Inflammatory macrophage treated with lipopolysaccharide for 4 hours (primary cell): Measurements from ENCODE around the gene ZSCAN22.

Experiments
- DNase-seq: peaks from one replicate; pipeline ENCODE4 v3.0.0-alpha.2; 2020

The ZSCAN22 gene

DNA sequence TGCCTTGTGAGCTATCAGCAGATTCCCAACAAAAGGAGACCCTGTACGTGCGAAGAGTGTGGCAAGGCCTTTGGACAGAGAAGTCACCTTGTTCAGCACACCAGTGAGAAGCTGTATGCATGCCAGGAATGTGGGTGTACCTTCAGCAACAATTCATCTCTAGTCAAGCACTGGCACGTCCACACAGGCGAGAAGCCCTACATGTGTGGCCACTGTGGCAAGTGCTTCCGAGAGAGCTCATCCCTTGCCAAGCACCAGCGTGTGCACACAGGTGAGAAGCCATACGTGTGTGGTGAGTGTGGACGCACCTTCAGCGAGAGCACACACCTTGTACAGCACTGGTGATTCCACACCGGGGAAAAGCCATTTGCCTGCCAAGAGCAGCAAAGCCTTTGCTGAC lies 7.6 kb upstream of the ZSCAN22 start:
- DNase-seq, result no peak

DNA sequence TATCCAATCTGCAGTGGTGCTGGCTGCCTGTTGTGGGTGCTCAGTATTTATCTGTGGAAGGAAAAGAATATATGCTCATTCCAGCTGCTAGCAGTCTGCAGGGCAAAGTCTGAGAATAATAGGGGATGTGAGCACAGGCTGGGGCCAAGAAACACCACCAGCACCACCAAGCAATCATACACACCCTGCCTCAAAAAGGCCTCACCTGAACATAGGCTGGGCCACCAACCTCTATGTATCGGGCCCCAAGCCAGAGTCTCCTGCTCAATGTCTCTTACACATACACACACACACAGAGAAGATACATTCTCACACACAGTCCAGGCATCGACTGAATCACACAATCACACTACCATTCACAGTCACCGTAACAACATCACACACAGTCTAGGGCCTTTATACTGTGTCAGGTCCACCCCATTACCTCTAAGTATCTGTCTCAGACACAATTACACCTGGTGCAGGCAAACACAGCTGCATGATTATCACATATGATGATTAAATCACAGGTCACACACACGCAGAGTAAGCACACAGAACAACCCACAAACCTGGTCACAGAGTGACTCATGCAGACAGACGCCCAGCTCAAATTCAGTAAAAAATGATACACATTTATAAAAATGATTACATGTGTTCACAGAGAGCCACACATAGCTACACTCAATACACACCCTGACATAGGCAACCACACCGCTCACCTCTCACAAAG lies 1.3 kb upstream of the ZSCAN22 start:
- DNase-seq, result no peak

DNA sequence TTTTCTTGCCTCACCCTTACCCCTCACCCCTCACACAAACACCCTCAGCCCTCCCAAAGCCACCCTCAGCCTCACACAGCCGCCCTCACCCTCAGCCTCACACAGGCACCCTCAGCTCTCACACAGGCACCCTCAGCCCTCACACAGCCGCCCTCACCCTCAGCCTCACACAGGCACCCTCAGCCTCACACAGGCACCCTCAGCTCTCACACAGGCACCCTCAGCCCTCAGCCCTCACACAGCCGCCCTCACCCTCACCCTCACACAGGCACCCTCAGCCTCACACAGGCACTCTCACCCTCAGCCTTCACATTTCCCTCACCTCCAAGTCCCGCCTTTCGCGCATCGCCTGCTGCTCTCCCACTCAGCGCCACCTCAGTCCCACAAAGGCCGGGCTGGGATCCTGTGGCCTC lies 287 bp upstream of the ZSCAN22 start:
- DNase-seq, result no peak

DNA sequence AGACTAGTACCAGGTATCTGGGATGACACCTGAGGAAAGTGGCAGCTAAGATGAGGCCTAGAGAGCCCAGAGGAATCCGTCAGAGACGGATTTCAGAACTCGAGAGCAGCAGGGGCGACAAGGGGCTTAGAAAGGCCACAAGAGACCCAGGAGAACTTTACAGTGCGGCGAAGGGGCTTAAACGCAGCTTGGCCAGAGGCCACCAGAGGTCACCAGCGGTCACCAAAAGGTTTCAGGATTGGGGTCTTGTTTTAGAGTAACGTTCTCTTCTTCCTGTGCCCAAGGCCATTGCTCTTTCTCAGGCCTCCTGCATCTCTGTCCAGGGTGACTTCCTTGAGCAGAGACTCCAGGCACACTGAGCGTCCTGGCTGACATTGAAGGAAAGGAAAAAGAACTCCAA lies 2.2 kb downstream of the ZSCAN22 start:
- peak; percentile 16 for DNase-seq

DNA sequence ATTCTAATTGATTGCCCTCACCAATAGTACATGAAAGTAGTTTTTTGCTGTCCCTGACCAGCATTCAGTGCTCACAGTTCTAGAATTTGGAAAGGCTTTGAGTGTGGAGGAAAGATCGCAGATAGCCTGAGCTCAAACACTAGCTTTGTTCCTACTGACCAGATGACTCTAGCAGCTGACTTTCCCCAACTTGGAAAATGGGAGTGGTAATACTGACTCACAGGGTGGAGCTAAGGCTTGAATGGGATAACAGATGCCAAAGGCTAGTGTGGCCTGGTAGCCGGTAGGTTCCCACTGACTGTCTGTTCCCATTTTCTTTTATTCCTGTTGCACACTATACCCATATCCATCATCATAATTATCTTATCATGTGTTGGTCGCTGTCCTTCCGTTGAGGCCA lies 3.7 kb downstream of the ZSCAN22 start:
- peak; percentile 29 for DNase-seq

DNA sequence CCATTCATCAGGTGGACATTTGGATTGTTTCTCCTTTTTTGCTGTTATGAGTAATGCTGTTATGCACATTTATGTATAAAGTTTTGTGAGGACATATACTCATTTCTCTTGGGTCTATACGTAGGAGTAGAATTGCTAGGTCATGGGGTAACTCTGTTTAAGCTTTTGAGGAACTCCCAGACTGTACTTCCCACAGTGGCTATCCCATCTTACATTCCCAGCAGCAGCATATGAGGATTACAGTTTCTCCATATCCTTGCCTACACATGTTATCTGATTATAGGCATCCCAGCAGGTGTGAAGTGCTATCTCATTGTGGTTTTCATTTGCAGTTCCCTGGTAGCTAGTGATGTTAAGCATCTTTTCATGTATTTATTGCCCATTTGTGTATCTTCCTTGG lies 5.9 kb downstream of the ZSCAN22 start:
- peak; percentile 55 for DNase-seq

DNA sequence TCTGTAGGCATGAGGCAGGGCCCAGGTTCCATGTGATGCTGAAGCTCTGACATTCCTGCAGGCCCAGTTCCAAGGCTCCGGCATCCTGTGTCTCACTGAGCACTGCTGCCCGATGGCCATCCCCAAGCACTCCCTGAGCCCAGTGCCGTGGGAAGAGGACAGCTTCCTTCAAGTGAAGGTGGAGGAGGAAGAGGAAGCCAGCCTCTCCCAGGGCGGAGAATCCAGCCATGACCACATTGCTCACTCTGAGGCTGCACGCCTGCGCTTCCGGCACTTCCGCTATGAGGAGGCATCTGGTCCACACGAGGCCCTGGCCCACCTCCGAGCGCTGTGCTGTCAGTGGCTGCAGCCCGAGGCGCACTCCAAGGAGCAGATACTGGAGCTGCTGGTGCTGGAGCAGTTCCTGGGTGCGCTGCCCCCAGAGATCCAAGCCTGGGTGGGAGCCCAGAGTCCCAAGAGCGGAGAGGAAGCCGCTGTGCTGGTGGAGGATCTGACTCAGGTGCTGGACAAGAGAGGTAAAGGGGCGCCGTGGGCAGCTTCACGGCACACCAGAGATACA lies 8.0 kb downstream of the ZSCAN22 start:
- DNase-seq, result peak; percentile 65

DNA sequence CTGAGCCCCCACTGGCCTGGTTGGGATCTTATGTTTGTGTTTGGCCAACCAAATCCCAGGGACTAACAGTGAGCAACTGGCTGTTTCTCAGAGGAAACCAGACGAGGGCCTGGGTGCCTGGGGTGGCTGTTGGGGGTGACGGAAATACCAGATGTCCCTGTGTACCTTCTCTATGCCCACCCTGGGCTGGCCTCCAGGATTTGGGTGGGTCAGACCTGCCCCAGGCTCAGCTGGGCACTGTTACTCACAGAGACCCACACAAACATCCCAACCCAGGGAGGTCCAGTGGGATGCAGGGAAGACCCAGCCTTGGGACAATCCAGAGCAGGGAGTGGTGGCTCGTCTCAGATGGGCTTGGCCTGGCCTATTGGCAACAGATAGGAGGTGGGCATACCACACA lies 8.8 kb downstream of the ZSCAN22 start:
- DNase-seq, result no peak

DNA sequence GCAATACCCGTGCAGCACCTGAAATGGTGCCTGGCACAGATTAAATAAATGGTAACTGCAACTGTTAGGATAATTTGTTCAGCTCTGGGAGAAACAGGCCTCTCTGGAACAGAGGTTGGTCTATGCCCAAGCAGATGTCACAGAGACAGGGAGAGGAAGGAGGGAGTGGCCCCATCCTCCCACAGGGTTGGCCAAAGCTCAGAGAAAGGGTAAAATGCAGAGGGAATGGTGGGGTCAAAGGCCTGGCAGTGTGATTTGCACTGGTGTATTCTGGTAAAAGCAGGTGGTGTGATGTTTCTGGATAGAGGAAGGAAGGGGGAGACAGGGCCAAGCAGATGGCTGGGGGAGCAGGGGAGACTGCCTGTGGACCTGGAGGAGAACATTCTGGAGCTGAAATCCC lies 9.4 kb downstream of the ZSCAN22 start:
- no peak for DNase-seq

DNA sequence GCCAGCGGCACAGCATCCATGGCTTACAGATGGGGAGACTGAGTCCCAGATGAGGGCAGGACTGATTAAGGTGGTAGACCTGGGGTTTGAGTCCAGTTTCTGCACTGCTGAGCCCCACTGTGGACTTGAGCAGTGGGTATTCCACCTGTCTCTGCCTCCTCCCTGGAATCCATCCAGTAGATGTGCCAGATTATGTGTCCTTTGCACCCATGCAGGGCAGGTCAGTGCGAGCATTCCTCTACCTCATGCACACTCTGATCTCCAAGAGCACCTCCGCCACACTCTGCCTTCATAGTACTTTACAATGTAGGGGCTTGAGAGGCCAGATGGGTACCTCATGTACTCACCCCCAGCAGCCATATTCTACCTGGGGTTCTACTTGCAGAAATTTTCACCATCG lies 10.0 kb downstream of the ZSCAN22 start:
- DNase-seq, result no peak

DNA sequence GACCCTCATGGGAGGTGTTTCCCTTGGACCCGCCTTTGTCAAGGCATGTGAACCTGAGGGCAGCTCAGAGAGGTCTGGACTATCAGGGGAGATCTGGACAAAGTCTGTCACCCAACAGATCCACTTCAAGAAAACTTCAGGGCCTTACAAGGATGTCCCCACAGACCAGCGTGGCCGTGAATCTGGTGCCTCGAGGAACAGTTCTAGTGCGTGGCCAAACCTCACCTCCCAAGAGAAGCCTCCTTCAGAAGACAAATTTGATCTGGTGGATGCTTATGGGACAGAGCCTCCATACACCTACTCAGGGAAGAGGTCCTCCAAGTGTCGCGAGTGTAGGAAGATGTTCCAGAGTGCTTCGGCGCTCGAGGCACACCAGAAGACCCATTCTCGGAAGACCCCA lies 11.5 kb downstream of the ZSCAN22 start:
- no peak for DNase-seq

DNA sequence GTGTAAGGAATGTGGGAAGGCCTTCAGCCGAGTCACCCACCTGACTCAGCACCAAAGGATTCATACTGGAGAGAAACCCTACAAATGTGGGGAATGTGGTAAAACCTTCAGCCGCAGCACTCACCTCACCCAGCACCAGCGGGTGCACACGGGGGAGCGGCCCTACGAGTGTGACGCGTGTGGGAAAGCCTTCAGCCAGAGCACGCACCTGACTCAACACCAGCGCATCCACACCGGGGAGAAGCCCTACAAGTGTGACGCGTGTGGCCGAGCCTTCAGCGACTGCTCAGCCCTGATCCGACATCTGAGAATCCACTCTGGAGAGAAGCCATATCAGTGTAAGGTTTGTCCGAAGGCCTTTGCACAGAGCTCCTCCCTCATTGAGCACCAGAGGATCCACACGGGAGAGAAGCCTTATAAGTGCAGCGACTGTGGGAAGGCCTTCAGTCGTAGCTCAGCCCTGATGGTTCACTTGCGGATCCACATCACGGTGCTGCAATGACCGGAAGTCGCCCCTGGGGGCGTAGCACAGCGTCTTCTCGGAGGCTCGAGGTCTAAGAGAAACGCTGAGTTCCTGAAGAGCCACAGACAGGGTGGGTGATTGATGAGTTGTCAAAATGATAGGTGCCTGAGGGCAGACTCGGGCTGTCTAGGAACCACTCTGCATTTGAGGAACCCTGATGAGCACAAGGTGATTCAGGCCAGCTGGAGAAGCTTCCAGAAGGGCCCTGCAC lies 12.2 kb downstream of the ZSCAN22 start:
- DNase-seq, result no peak

DNA sequence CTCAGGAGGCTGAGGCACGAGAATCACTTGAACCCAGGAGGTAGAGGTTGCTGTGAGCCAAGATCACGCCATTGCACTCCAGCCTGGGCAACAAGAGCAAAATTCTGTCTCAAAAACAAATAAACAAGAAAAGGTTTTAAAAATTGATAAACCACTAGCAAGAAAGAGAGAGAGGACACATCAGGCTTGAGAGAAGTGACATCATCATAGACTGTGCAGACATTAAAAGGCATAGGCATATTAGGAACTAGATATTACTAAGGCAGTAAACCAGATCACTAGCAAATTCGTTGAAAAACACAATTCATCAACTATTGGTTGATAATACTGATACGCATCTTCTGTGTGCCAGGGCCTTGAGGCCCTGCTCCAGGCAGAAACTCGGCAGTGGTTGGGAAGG lies 18.8 kb downstream of the ZSCAN22 start:
- DNase-seq, result no peak

DNA sequence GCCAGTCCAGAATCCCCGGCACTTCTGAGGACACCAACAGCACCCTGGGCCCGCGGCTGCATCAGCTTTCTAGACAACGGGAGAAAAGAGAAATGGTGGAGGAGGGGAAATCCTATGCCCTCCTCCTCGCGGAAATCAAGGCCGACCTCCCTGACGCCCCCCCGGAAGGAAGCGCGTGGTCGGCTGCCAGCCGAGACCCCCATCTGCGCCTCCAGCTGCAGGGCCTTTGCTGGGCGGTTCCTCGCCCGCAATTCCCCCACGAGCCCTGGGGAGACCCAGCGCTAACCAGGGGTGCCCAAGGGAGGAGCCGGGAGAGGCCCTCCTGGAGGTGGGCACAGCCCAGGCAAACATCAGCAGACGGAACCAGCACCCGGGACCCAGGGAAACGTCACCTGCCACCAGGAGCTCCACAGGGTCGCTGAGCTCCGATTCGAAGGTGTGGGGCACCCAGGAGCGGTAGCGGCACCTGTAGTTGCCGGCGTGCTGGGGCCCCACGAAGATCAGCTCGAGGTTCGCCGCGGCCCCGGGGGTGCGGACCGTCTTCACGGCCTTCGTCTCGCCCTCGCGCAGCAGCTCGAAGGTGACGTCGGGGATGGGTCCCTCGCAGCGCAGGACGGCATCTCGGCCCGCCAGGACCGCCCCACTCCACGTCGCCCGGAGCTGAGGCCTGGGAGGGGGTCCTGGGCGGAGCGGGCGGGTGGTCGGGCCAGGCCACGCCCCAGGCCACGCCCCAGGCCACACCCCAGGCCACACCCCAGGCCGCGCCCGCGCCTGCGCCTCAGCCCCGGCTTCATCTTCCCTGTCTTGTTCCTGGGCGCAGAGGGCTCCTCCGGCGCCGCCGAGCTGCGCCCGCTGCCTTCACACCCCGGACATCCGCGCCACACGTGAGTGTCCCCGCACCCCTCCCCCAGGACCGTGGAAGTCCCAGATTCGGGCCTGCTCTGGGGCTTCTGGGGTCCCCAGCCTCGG lies 20.5 kb downstream of the ZSCAN22 start:
- peak; percentile 79 for DNase-seq

DNA sequence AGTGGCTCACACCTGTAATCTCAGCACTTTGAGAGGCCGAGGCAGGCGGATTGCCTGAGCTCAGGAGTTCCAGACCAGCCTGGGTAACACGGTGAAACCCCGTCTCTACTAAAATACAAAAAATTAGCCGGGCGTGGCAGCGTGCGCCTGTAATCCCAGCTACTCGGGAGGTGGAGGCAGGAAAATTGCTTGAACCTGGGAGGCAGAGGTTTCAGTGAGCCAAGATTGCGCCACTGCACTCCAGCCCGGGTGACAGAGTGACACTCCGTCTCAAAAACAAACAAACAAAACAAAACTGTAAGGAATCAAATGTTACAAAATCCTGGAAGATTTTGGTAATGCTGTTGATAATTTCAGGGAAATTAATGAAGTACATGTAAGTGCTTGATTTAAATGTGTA lies 21.3 kb downstream of the ZSCAN22 start:
- peak; percentile 10 for DNase-seq

DNA sequence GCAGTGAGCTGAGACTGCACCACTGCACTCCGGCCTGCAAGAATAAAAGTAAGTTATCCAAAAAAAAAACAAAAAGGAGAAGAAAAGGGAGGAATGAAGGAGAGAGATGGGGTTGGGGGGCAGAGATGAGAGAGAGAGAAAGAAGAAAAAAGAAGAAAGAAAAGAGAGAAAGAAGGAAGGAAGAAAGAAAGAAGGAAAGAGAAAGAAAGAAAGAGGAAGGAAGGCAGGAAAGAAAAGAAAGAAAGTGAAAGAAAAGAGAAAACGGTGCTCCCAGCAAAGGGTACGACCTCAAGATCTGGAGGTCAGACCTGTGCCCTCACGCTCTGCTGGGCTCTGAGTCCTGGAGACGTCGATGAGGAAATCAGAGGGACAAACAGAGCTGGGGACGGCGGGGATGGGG lies 22.8 kb downstream of the ZSCAN22 start:
- DNase-seq, result no peak

DNA sequence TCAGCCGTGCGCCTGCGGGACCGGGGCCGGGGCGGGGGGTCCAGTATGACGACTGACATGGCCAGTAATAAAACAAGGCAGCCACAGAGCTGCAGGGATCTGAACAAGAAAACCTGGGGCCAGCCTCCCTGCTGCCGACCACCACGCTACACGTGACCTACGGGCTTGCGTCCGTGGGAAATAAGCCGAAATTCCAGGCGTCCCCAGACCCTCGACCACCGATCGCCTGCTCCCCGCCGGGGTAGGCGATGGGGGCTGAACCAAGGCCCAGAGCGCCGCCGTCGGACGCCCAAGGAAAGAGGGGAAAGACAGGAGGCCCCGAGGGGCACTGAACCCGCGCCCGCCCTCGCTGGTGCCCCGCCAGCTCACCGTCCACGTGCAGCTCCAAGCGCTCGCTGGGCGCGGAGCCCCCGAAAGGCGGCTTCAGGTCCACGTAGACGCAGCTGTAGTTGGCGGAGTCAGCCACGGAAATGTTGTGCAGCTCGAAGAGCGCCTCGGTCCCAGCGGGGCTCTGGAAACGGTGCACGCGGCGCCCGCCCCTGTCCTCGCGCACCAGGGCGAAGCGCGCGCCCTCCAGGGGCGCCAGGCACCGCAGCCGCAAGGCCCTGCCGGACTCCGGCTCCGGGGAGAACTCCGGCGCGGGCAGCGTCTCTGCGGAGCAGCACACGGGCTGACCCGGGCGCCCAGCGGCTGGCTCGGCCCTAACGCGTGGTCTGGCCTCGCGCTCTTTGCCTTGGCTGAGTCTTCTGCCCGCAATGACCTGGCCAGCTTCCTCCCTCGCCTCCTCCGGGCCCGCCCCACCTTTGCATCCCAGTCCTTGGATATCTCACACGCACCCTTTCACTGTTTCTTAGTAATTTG lies 23.4 kb downstream of the ZSCAN22 start:
- no peak for DNase-seq

DNA sequence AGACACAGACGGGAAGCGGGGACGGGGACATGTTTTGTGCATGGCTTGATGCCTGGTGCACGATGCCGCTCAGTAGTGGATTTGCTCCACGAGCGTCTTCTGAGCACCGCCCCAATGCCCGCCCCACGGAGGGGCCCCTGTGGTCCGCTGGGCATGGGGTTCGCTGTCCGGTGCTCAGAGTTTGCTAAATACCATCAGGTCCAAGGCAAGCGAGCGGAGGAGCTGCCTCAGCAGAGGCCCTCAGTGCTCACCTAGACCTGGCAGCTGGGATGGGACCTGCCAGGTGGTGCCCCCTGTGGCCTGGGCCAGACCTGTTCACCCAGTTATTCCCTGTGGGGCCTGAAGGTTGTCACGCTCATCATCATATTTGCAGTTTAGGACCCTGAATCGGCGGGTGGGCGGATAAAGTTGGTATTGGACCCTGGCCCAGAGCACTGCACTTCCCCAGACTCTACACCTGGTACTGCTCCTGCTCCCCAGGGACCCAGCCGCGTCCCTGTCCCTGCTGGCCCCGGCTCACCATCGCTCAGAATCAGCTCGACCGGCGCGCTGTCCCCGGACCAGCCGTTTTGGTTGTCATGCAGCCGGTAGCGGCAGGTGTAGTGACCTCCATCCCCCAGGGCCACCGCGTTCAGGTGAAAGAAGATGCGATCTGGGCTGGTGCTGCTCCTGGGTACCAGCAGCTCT lies 24.2 kb downstream of the ZSCAN22 start:
- DNase-seq, result no peak

DNA sequence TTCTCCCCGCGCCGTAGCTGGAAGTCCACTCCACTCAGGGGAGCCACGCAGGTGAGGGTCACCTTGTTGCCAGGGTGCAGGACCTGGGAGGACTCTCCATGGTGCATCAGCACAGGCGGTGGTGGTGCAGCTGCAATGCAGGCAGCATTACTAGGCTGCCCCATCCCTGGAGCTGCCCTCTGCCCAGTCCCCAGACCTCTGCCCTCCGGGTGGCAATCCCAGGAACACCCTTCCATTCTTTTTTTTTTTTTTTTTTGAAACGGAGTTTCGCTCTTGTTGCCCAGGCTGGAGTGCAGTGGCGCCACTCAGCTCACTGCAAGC lies 24.7 kb downstream of the ZSCAN22 start:
- DNase-seq, result no peak

DNA sequence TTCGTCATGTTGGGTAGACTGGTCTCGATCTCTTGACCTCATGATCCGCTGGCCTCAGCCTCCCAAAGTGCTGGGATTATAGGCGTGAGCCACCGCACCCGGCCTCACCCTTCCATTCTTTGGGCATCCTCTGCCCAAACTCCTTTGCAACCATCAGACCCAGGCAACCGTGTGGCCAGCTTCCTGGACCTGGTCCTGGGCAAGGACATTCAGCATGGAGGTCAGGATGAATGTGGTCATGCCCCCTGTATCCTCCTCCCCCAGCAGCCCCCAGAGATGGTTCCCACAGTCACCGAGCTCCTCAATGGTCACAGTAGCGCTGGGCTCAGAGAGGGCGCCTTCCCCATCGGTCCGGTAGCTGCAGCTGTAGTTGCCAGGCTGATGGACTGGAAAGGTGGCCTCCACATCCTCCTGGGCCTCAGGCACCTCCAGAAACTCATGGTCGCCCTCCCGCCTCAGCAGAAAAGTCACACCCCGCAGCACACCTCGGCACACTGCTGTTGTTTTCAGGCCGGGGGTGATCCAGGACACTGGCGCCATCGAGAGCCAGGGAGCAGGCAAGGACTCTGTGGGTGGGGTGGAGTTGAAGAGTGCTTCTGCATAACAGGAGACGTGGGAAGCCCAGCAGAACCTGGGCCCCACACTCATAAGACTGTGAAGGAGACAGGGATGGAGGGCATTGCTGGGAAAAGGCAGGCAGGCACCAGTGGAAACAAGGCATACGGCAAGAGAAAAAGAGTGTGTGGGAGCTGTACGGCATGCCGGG lies 25.4 kb downstream of the ZSCAN22 start:
- DNase-seq, result no peak
